ENCODE results near the gene MAN2B1. TPM values are rescaled to one million over a fixed set of nuclear protein-coding genes. Genes with fewer than 3 reads are reported as not detected.
A peak's percentile ranks its signal among the peaks of the same experiment; 100 is the strongest.

MAN2B1 gene
- total RNA-seq, 2 experiments from 2014 or later: 127 to 135 TPM

- ChIA-PET CTCF (interaction anchor here (0.6 to 2.1 kb wide), 9 partner anchors 10 to 172 kb away, joined by 3 to 10 read pairs (median 3); partner anchors contain the start of genes MAN2B1, WDR83, ZNF490 and ZNF791), POLR2A (interaction anchor here (1.6 to 4.5 kb wide), 3 partner anchors 7 to 20 kb away, joined by 5 to 29 read pairs (median 14); partner anchors contain the start of gene FBXW9)
- Mint-ChIP-seq H3K4me1 (ENCODE audit: low read depth) (peaks cover 27% of the 10 kb centered on the region), H3K27me3 (no peaks in the 10 kb centered on the region), H3K27ac (no peak overlapping the region), H3K36me3 (ENCODE audit: low read depth) (peaks cover 47% of the 10 kb centered on the region), H3K9me3 (no peaks in the 10 kb centered on the region), H3K4me3 (no peak overlapping the region)
- ATAC-seq (no peak), DNase-seq (no peak)
- TF ChIP-seq, protein P1, sequence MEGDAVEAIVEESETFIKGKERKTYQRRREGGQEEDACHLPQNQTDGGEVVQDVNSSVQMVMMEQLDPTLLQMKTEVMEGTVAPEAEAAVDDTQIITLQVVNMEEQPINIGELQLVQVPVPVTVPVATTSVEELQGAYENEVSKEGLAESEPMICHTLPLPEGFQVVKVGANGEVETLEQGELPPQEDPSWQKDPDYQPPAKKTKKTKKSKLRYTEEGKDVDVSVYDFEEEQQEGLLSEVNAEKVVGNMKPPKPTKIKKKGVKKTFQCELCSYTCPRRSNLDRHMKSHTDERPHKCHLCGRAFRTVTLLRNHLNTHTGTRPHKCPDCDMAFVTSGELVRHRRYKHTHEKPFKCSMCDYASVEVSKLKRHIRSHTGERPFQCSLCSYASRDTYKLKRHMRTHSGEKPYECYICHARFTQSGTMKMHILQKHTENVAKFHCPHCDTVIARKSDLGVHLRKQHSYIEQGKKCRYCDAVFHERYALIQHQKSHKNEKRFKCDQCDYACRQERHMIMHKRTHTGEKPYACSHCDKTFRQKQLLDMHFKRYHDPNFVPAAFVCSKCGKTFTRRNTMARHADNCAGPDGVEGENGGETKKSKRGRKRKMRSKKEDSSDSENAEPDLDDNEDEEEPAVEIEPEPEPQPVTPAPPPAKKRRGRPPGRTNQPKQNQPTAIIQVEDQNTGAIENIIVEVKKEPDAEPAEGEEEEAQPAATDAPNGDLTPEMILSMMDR (IDR thresholded peaks at IDR 0.05): no peak
- intact Hi-C loops (cut with micrococcal nuclease): no loop called here
Measured at GRCh38 chr19:12675940-12676339, 9.4 kb upstream of the MAN2B1 start.

GRCh38 chr19:12675399-12675798 is 8.9 kb upstream of the MAN2B1 start:
- Mint-ChIP-seq H3K36me3 (ENCODE audit: low read depth) (peaks cover 48% of the 10 kb centered on the region), H3K27ac (no peak overlapping the region), H3K4me1 (ENCODE audit: low read depth) (peaks cover 31% of the 10 kb centered on the region), H3K27me3 (no peaks in the 10 kb centered on the region), H3K4me3 (no peak overlapping the region), H3K9me3 (no peaks in the 10 kb centered on the region)
- intact Hi-C loops (cut with micrococcal nuclease): no loop called here
- no peak for ATAC-seq
- ChIA-PET CTCF (interaction anchor here (1.1 to 2.1 kb wide), 2 partner anchors 9 to 32 kb away, joined by 3 to 7 read pairs; partner anchors contain the start of genes MAN2B1 and WDR83), POLR2A (interaction anchor here (1.0 kb wide), 1 partner anchor 9 kb away, joined by 3 read pairs; the partner anchor contains the start of genes MAN2B1 and WDR83)
- TF ChIP-seq, protein P1 (IDR thresholded peaks at IDR 0.05): no peak
- DNase-seq: no peak

DNA sequence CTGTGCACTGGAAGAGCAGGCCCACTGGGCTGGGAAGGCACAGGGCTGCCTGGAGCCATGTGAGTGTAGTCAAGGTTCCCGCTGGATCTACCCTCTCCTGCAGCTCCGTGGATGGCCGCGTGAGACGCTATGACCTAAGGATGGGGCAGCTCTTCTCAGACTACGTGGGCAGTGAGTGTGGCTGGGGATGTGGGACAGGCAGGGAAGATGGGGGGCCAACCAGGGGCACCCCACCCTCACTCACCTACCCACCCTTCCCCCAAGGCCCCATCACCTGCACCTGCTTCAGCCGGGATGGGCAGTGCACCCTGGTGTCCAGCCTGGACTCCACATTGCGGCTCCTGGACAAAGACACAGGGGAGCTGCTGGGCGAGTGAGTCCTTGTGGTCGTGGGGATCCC is 6.2 kb upstream of the MAN2B1 start:
- Mint-ChIP-seq H3K9me3 (no peaks in the 10 kb centered on the region), H3K36me3 (ENCODE audit: low read depth) (peaks cover 50% of the 10 kb centered on the region), H3K27ac (no peak overlapping the region), H3K4me1 (ENCODE audit: low read depth) (peaks cover 32% of the 10 kb centered on the region), H3K27me3 (no peaks in the 10 kb centered on the region), H3K4me3 (no peak overlapping the region)
- ChIA-PET CTCF (interaction anchor here (0.9 to 3.5 kb wide), 16 partner anchors 8 to 177 kb away, joined by 3 to 20 read pairs (median 4); partner anchors contain the start of genes DHPS, FBXW9 and TNPO2), POLR2A (interaction anchor here (0.7 to 2.6 kb wide), 11 partner anchors 9 to 103 kb away, joined by 3 to 17 read pairs (median 4); partner anchors contain the start of genes DHPS, TNPO2 and TRIR)
- intact Hi-C loops (cut with micrococcal nuclease): no loop called here
- ATAC-seq: no peak
- TF ChIP-seq, protein P1 (IDR thresholded peaks at IDR 0.05): no peak
- DNase-seq: no peak

GRCh38 chr19:12670159-12670928 is 3.8 kb upstream of the MAN2B1 start:
- H3K4me1 Mint-ChIP-seq (ENCODE audit: low read depth): peaks cover 30% of the 10 kb centered on the region
- DNase-seq (no peak), ATAC-seq (no peak)
- peak overlapping the region; percentile 99 for H3K4me3 Mint-ChIP-seq
- POLR2A ChIA-PET: interaction anchor here (1.1 to 4.3 kb wide), 6 partner anchors 8 to 63 kb away, joined by 4 to 29 read pairs (median 4); partner anchors contain the start of genes DHPS, FBXW9 and TRIR
- peaks cover 44% of the 10 kb centered on the region for H3K36me3 Mint-ChIP-seq (ENCODE audit: low read depth)
- TF ChIP-seq, protein P1 (IDR thresholded peaks at IDR 0.05): no peak
- CTCF ChIA-PET: interaction anchor here (0.8 to 3.5 kb wide), 9 partner anchors 8 to 106 kb away, joined by 3 to 19 read pairs (median 4); partner anchors contain the start of genes FBXW9, ZNF490 and ZNF791
- intact Hi-C loops (cut with micrococcal nuclease): no loop called here
- H3K27ac Mint-ChIP-seq: peak overlapping the region; percentile 100
- H3K27me3 Mint-ChIP-seq: no peaks in the 10 kb centered on the region
- H3K9me3 Mint-ChIP-seq: no peaks in the 10 kb centered on the region

Measured in activated CD8-positive, alpha-beta T cell treated with anti-CD3 and anti-CD28 coated beads for 36 hours (primary cell).